ENCODE measurements around the gene TM6SF1.

- TF ChIP-seq CTCF (IDR thresholded peaks at IDR 0.05) (no peak), POLR2A (IDR thresholded peaks at IDR 0.05) (no peak)
Observed at GRCh38 chr15:83099290-83099689, 8.2 kb upstream of the TM6SF1 start.

All from upper lobe of left lung (tissue), 4 donors.